ENCODE data around the gene PRKG1. TPM values are rescaled to one million over a fixed set of nuclear protein-coding genes. Genes with fewer than 3 reads are reported as not detected.

The PRKG1 gene
- total and polyA plus RNA-seq, 2 donors (not counting 1 experiment from before 2014, with no cell fraction given), result 45.8 to 71.8 TPM

DNA sequence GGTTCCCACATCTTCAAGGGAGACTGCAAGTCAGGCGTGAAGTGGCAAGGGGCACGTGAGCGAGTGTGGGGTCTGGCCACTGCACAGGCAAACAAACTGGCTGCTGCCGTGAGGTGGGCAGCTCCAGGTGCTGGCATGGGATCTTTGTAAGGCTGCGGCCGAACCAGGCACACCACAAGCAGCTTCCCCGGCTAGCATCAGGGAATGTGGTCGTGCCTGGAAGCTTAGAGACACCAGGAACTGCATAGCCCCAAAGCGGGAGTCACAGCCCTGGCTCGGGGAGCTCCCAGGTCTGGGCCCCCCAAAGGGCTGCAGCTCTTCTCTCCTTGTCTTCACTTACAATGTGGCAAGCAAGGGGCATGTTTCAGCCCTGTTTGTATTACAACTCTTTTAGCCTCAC is 988.9 kb downstream of the PRKG1 start:
- H3K79me2 ChIP-seq (ENCODE audit: control insufficient read depth, insufficient read depth, low read length), result no peaks in the 10 kb centered on the region
- H4K20me1 ChIP-seq (ENCODE audit: control insufficient read depth, extremely low read depth, insufficient read depth, low read length), result no peaks in the 10 kb centered on the region
- H3K27me3 ChIP-seq (ENCODE audit: control insufficient read depth, insufficient read depth, low read length), result no peaks in the 10 kb centered on the region
- no peak overlapping the region for H2AFZ ChIP-seq (ENCODE audit: low read length)
- H3K4me2 ChIP-seq (ENCODE audit: extremely low read depth, insufficient read depth, low read length), result no peak overlapping the region
- H3K36me3 ChIP-seq (ENCODE audit: control insufficient read depth, insufficient read depth, low read length), result no peaks in the 10 kb centered on the region
- DNase-seq (ENCODE audit: low read depth in 2 of 2), result no peak
- no peak overlapping the region for H3K4me3 ChIP-seq (replicated peaks in 1 of 4; ENCODE audit: control extremely low read depth in 1 of 4, insufficient read depth in 1 of 4, low read depth in 3 of 4, low read length in 4 of 4)
- H3K9ac ChIP-seq (ENCODE audit: insufficient read depth, low read length), result no peak overlapping the region
- no peak overlapping the region for H3K27ac ChIP-seq (ENCODE audit: insufficient read depth, low read length)
- TF ChIP-seq, protein P1, sequence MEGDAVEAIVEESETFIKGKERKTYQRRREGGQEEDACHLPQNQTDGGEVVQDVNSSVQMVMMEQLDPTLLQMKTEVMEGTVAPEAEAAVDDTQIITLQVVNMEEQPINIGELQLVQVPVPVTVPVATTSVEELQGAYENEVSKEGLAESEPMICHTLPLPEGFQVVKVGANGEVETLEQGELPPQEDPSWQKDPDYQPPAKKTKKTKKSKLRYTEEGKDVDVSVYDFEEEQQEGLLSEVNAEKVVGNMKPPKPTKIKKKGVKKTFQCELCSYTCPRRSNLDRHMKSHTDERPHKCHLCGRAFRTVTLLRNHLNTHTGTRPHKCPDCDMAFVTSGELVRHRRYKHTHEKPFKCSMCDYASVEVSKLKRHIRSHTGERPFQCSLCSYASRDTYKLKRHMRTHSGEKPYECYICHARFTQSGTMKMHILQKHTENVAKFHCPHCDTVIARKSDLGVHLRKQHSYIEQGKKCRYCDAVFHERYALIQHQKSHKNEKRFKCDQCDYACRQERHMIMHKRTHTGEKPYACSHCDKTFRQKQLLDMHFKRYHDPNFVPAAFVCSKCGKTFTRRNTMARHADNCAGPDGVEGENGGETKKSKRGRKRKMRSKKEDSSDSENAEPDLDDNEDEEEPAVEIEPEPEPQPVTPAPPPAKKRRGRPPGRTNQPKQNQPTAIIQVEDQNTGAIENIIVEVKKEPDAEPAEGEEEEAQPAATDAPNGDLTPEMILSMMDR (conservative IDR thresholded peaks at IDR 0.05 in 1 of 2, IDR thresholded peaks at IDR 0.05 in 1 of 2; ENCODE audit: low read depth in 1 of 2, low read length in 2 of 2), result no peak
- no peak for TF ChIP-seq EZH2 (IDR thresholded peaks at IDR 0.05; ENCODE audit: low read length, missing control alignments)
- H3K9me3 ChIP-seq (ENCODE audit: control insufficient read depth, insufficient read depth, low read depth, low read length), result no peaks in the 10 kb centered on the region
- no peaks in the 10 kb centered on the region for H3K4me1 ChIP-seq (ENCODE audit: control insufficient read depth, extremely low read depth, insufficient read depth, low read length)

DNA sequence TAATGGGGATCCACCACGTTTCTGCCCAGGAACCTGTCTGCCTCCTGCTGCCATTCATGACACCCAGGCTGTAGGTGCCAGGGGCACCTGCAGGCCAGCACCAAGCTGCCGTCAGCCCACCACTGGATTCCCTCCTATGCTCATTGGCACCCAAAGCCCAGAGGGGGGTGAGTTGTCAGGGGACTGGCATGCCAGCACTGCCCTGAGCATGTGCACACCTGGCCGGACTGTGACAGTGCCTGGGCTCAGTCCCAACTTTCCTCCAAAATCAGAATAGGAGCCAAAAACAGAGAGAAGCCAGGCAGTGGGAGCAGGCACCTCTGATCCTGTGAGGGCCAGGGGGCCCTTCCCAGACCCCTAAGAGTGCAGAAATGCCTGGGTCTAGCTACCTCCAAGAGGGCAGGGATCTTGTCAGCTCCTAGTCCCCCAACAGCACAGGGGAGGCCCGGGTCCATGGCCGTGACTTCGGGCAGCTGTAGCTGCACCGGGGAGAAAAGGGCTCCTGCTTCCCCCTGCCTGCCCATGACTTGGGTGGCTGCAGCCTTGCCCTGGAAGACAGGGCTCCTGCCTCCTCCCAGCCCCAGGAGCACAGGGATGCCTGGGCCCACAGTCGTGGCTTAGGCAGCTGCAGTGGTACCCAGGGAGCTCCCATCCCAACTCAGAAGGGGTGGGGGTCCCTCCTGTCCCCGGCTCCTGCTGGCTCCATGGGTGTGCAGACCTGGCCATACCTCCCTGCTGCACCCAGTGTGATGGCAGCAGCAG is 990.0 kb downstream of the PRKG1 start:
- DNase-seq (ENCODE audit: low read depth in 2 of 2), result no peak
- no peaks in the 10 kb centered on the region for H3K9me3 ChIP-seq (ENCODE audit: control insufficient read depth, insufficient read depth, low read depth, low read length)
- H3K27ac ChIP-seq (ENCODE audit: insufficient read depth, low read length), result no peak overlapping the region
- TF ChIP-seq, protein P1 (conservative IDR thresholded peaks at IDR 0.05 in 1 of 2, IDR thresholded peaks at IDR 0.05 in 1 of 2; ENCODE audit: low read depth in 1 of 2, low read length in 2 of 2), result no peak
- no peak for TF ChIP-seq EZH2 (IDR thresholded peaks at IDR 0.05; ENCODE audit: low read length, missing control alignments)
- H3K27me3 ChIP-seq (ENCODE audit: control insufficient read depth, insufficient read depth, low read length), result no peaks in the 10 kb centered on the region
- H3K4me2 ChIP-seq (ENCODE audit: extremely low read depth, insufficient read depth, low read length), result no peak overlapping the region
- H3K79me2 ChIP-seq (ENCODE audit: control insufficient read depth, insufficient read depth, low read length), result no peaks in the 10 kb centered on the region
- no peak overlapping the region for H3K9ac ChIP-seq (ENCODE audit: insufficient read depth, low read length)
- H3K4me3 ChIP-seq (replicated peaks in 1 of 4; ENCODE audit: control extremely low read depth in 1 of 4, insufficient read depth in 1 of 4, low read depth in 3 of 4, low read length in 4 of 4), result no peak overlapping the region
- no peaks in the 10 kb centered on the region for H4K20me1 ChIP-seq (ENCODE audit: control insufficient read depth, extremely low read depth, insufficient read depth, low read length)
- no peak overlapping the region for H2AFZ ChIP-seq (ENCODE audit: low read length)
- no peaks in the 10 kb centered on the region for H3K4me1 ChIP-seq (ENCODE audit: control insufficient read depth, extremely low read depth, insufficient read depth, low read length)
- H3K36me3 ChIP-seq (ENCODE audit: control insufficient read depth, insufficient read depth, low read length), result no peaks in the 10 kb centered on the region

DNA sequence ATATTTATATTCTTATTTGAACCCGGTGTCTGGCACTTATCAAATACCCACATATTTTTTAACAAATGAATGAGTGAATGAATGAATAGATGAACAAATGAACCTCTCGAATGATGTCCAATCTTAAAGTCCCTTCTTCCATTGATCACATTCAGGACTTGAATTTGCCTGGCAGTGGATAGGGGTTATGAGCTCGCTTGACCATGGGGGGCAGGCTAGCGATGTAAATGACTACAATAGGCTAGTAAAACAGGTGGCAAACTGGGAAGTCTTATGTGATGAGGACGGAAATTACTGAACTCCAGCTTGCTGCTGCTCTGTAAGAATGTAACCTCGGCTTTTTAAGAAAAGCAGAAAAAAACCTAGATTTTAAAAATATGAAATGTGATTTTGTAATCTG is 992.1 kb downstream of the PRKG1 start:
- TF ChIP-seq EZH2 (IDR thresholded peaks at IDR 0.05; ENCODE audit: low read length, missing control alignments), result no peak
- TF ChIP-seq, protein P1 (conservative IDR thresholded peaks at IDR 0.05 in 1 of 2, IDR thresholded peaks at IDR 0.05 in 1 of 2; ENCODE audit: low read depth in 1 of 2, low read length in 2 of 2), result no peak
- DNase-seq (ENCODE audit: low read depth in 2 of 2), result no peak
- no peaks in the 10 kb centered on the region for H3K27me3 ChIP-seq (ENCODE audit: control insufficient read depth, insufficient read depth, low read length)

More for the DNA sequence above, 992.1 kb downstream of the PRKG1 start:
- Histone ChIP-seq H3K4me1 (ENCODE audit: control insufficient read depth, extremely low read depth, insufficient read depth, low read length) (no peaks in the 10 kb centered on the region), H3K4me2 (ENCODE audit: extremely low read depth, insufficient read depth, low read length) (no peak overlapping the region), H3K4me3 (replicated peaks in 1 of 4; ENCODE audit: control extremely low read depth in 1 of 4, insufficient read depth in 1 of 4, low read depth in 3 of 4, low read length in 4 of 4) (no peak overlapping the region), H3K27ac (ENCODE audit: insufficient read depth, low read length) (no peak overlapping the region), H4K20me1 (ENCODE audit: control insufficient read depth, extremely low read depth, insufficient read depth, low read length) (no peaks in the 10 kb centered on the region), H3K9me3 (ENCODE audit: control insufficient read depth, insufficient read depth, low read depth, low read length) (no peaks in the 10 kb centered on the region), H2AFZ (ENCODE audit: low read length) (no peak overlapping the region), H3K36me3 (ENCODE audit: control insufficient read depth, insufficient read depth, low read length) (no peaks in the 10 kb centered on the region), H3K79me2 (ENCODE audit: control insufficient read depth, insufficient read depth, low read length) (no peaks in the 10 kb centered on the region), H3K9ac (ENCODE audit: insufficient read depth, low read length) (no peak overlapping the region)
